ENCODE measurements around the gene PTDSS2. TPM values are rescaled to one million over a fixed set of nuclear protein-coding genes. Genes with fewer than 3 reads are reported as not detected.

PTDSS2 gene
- total and polyA plus RNA-seq, 9 of the 15 experiments (the other 6 are each of a cell fraction or from before 2014, with no cell fraction given), result 0.45 to 53.9 (median 17.2) TPM

DNA sequence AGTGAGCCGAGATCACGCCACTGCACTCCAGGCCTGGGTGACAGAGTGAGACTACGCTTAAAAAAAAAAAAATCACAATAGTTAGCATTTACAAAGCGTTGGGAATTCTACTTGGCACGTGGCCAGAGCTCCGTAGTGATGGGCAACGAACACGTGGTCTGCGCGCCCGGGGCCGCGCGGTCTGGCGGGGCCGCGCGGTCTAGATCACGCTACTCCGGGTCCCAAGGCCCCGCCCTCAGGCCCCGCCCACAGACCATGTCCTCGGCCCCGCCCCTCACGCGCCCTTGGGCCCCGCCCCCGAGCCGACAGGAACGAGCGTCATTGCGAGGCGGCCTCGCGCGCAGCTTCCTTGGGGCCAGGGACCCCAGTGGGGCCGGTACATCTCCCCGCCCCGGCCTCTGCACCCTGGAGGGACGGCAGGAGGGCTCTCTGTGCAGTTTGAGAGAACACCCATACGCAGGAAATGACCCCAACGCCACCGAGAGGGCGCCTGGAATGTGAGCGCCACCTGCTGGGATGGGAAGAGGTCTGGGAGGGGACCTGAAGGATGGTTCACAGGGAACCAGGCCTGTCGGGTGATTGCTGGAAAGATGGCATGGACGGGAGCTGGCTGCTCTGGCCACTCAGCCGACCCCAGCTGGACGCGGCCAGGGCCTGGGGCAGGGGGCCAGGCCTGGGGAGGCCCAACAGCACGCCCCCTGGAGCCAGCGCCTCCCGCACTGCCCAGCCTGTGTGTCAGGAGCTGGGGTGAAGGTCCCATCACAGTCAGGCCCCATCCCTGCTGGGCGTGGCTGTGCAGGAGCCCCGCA is 2.0 kb upstream of the PTDSS2 start (continued):
- TF ChIP-seq RB1 (IDR thresholded peaks at IDR 0.05; ENCODE audit: low read depth), result peak; percentile 75
- TF ChIP-seq PHB (CRISPR knock-in tag; IDR thresholded peaks at IDR 0.05), result no peak
- TF ChIP-seq, protein P1, sequence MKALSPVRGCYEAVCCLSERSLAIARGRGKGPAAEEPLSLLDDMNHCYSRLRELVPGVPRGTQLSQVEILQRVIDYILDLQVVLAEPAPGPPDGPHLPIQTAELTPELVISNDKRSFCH (CRISPR knock-in tag; IDR thresholded peaks at IDR 0.05), result no peak
- TF ChIP-seq, protein P1 (tag; IDR thresholded peaks at IDR 0.05), result 0 out of 2 replicates have a peak, but pooled peaks have one; percentile 16
- peak; percentile 14; the same call in 1 of the 2 replicates for TF ChIP-seq SMARCA4 (IDR thresholded peaks at IDR 0.05)
- no peak for TF ChIP-seq TAF15 (IDR thresholded peaks at IDR 0.05; ENCODE audit: low read depth, low read length)
- TF ChIP-seq CREBBP (IDR thresholded peaks at IDR 0.05; ENCODE audit: low read depth, low read length), result no peak
- peak; percentile 88; the same call in 1 of the 2 replicates for TF ChIP-seq PHF8 (IDR thresholded peaks at IDR 0.05; ENCODE audit: borderline replicate concordance, low read length)
- TF ChIP-seq HMGXB4 (CRISPR knock-in tag; IDR thresholded peaks at IDR 0.05), result no peak; the same call in 1 of the 2 replicates
- TF ChIP-seq JUNB (CRISPR knock-in tag; conservative IDR thresholded peaks at IDR 0.05), result no peak
- no peak for TF ChIP-seq HNRNPUL1 (IDR thresholded peaks at IDR 0.05; ENCODE audit: low read length)
- no peak for TF ChIP-seq MTA2 (IDR thresholded peaks at IDR 0.05; ENCODE audit: low read depth)
- peak; percentile 64 to 98 for TF ChIP-seq TEAD1 (CRISPR knock-in tag; IDR thresholded peaks at IDR 0.05)
- no peak for TF ChIP-seq POLR2H (tag; IDR thresholded peaks at IDR 0.05; ENCODE audit: low read depth)
- no peak for TF ChIP-seq CEBPZ (IDR thresholded peaks at IDR 0.05; ENCODE audit: borderline replicate concordance, low read depth, low read length)
- no peak for TF ChIP-seq E2F4 (CRISPR knock-in tag; IDR thresholded peaks at IDR 0.05; ENCODE audit: low read depth)
- peak in 1 of 2 experiments; percentile 68; a peak in 1 of 4 replicates for TF ChIP-seq ZMIZ1 (IDR thresholded peaks at IDR 0.05; ENCODE audit: low read depth in 2 of 2, low read length in 2 of 2)
